ENCODE measurements around the gene TEX101.
"Not testable (repeated sequence)": the region's sequence is repeated elsewhere in the genome, so short reads cannot be mapped to it uniquely, and the experiment has no call there.

Gene TEX101

DNA sequence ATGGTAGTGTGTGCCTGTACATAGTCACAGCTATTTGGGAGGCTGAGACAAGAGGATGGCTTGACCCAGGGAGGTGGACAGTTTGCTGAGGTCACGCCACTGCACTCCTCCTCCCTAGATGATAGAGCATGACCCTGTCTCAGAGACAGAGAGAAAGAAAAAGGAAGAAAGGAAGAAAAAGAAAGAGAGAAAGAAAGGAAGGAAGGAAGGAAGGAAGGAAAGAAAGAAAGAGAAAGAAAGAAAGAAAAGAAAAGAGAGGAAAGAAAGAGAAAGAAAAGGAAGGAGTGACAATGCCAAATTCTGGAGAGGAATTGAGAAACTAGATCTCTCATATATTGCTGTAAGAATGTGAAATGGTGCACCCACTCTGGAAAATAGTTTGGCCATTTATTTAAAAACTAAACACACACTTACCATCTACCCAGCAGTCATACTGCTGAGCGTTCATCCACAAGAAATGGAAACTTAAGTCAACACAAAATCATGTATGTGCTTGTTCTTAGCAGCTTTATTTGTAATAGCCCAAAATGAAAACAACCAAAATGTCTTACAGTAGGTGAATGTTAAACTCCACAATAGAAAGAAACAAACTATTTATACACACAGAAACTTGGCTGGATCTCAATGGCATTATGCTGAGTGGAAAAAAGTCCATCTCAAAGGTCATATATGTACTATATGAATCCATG lies 7.5 kb downstream of the TEX101 start:
- DNase-seq, result no peak

GRCh38 chr19:43422689-43423066 lies 8.0 kb downstream of the TEX101 start:
- no peak for DNase-seq

- no peak for DNase-seq
These were observed 9.1 kb downstream of the TEX101 start for GRCh38 chr19:43423779-43424178.

GRCh38 chr19:43425567-43426392 lies 11.1 kb downstream of the TEX101 start:
- DNase-seq, result no peak

- no peak for DNase-seq
These were observed 14.7 kb downstream of the TEX101 start for GRCh38 chr19:43429395-43429794.

- peak; percentile 2 for DNase-seq
These were observed 15.5 kb downstream of the TEX101 start for GRCh38 chr19:43430142-43430710.

GRCh38 chr19:43430976-43431375 lies 16.3 kb downstream of the TEX101 start:
- no peak for DNase-seq

- no peak for DNase-seq
These were observed 18.6 kb downstream of the TEX101 start for GRCh38 chr19:43433358-43433673.

DNA sequence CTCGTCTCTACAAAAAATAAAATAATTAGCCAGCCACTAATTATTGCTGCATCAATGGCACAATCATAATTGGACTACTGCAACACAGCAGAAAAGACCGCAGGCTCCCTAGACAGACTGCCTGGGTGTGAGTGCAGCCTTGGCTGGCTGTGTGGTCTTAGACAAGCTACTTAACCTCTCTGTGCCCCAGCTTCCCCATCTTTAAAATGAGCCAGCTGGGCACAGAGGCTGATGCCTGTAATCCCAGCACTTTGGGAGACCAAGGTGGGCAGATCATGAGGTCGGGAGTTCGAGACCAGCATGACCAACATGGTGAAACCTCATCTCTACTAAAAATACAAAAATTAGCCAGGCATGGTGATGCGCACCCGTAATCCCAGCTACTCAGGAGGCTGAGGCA lies 19.0 kb downstream of the TEX101 start:
- no peak for DNase-seq

DNA sequence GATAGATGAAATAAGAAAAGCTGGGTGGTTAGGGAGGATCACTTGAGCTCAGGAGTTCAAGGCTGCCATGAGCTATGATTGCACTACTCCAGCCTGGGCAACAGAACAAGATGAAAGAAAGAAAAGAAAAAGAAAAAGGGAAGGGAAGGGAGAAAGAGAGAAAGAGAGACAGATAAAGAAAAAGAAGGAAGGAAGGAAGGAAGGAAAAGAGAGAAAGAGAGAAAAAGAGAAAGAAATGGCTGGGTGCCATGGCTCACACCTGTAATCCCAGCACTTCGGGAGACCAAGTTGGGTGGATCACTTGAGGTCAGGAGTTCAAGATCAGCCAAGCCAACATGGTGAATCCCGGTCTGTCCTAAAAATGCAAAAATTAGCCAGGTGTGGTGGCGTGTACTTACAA lies 21.1 kb downstream of the TEX101 start:
- DNase-seq, result no peak

DNA sequence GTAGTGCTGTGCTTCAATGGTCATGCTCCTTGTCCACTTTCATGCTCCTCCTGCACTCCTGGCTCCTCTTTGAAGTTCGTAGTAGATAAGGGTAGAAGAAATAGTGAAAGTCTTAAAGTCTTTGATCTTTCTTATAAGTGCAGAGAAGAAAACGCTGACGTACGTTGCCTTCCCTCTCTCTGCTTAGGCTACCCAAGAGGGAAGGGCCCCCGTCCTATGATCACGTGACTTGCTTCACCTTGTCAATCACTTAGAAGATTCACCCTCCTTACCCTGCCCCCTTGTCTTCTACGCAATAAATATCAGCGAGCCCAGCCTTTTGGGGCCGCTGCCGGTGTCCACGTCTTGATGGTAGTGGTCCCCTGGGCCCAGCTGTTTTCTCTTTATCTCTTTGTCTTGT lies 22.6 kb downstream of the TEX101 start:
- not testable (repeated sequence) for DNase-seq

DNA sequence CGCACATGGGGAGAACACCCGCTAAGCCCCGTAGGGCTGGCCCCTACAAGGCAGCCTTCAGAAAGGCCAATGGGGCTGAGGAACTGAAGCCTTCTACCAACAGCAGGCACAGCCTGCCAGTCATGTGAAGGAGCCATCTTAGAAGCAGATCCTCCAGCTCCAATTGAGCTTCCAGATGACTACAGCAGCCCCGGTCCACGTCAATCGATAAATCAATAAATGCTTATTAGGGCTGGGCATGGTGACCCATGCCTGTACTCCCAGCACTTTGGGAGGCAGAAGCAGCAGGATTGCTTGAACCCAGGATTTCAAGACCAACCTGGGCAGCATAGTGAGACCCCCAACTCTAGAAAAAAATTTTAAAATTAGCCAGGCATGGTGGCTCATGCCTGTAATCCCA lies 23.0 kb downstream of the TEX101 start:
- DNase-seq, result no peak

DNA sequence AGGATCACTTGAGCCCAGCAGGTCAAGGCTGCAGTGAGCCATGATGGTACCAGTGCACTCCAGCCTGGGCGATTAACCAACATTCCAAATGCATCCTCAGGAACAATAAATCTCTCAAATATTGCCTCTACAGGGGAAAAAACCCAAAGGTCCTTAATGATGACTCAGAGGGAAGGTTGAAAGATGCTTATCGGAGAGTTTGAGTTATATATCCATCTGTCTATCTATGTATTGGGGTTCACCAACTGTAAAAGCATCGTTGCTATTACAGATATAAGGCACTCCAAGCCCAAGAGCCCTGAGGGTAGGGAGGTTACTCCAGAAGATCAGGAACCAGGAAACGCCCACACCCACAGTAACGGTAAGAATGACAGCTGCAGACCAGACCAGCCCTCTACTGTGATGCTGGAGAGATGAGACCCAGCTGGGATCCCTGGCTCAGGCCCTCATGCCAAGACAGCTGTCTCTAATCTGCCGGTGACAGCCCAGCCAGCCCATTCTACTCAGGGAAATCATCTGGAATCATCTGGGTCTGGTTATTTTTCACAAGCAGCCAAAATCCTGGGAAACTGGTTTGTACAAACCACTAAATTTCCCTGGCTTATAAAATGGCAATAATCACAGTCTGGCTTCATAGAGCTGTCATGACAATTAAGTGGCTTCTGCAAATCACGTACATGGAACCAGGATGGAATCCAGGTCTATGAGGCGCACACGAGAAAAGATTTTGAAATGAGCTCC lies 23.8 kb downstream of the TEX101 start:
- no peak for DNase-seq

DNA sequence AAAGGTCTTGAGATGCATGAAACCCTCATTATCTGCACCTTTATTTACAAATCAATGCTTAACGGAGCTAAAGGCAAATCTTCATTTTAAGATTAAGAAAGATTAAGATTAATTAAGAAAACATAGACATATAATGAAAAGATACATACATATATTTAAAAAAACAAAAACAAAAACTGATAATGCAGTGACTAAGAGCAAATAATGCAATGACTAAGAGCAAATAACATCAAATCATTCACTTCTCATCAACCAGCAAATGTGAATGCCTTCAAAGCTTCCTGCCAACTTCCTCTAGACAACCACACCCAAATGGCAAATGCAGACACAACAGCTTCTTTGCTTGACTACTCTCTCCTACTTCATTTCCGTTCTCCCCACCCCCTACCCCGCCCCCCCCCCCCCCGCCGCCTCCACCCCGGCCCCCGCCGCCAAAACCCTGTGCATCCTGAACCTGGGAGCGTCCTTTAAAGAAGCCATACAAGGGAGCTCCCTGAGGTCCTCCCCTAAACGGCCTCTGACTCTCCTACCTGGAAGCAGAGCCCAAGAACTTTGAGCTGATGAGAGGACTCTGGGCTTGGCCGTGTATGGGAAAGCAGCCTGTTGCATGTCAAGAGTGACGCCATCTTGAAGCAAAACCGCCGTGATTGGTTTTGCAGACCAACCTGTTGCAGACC lies 24.5 kb downstream of the TEX101 start:
- DNase-seq, result peak; percentile 9

- no peak for DNase-seq
These were observed 25.0 kb downstream of the TEX101 start for GRCh38 chr19:43439709-43440063.

- no peak for DNase-seq
These were observed 27.0 kb downstream of the TEX101 start for GRCh38 chr19:43441716-43442115.

DNA sequence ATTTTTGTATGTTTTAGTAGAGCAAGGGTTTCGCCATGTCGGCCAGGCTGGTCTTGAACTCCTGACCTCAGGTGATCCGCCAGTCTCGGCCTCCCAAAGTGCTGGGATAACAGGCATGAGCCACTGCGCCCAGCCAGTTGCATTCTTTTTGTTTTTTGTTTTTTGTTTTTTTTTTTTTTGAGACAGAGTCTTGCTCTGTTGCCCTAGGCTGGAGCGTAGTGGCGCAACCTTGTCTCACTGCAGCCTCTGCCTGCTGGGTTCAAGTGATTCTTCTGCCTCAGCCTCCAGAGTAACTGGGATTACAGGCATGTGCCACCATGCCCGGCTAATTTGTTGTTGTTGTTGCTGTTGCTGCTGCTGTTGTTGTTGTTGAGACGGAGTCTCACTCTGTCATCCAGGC lies 29.4 kb downstream of the TEX101 start:
- DNase-seq, result not testable (repeated sequence)

DNA sequence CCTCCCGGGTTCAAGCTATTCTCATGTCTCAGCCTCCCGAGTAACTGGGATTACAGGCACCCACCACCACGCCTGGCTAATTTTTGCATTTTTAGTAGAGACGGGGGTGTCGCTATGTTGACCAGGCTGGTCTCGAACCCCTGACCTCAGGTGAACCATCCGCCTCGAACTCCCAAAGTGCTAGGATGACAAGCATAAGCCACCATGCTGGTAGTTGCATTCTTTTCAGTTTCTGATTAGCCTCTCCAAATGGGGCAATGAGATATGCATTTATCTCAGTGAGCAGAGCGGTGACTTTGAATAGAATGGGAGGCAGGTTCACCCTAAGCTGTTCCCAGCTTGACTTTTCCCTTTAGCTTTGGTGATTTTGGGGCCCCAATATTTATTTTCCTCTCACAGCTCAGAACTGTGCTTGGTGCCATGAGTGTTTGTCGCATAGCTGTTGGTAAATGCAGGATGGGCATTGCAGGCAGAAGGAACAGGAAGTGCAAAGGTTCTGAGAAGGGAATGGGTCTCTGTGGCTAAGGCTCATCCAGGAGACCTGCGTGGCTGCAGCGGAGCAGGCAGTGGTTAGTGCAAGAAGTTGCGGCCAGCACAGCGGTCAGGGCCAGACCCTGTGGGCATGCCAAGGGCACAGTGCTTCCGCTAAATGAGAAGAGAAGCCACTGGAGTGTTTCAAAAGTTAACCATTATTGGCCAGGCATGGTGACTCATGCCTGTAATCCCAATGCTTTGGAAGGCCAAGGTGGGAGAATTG lies 30.0 kb downstream of the TEX101 start:
- no peak for DNase-seq

GRCh38 chr19:43445426-43445825 lies 30.7 kb downstream of the TEX101 start:
- DNase-seq, result no peak

- DNase-seq, result peak; percentile 76
These were observed 32.2 kb downstream of the TEX101 start for GRCh38 chr19:43446746-43447489.

GRCh38 chr19:43447655-43448054 lies 33.0 kb downstream of the TEX101 start:
- DNase-seq, result no peak

Data from effector CD8-positive, alpha-beta T cell (primary cell).